Left ventricle myocardium inferior (tissue), 1 donor: ENCODE measurements around the gene RANGAP1. TPM values are rescaled to one million over a fixed set of nuclear protein-coding genes. Genes with fewer than 3 reads are reported as not detected.
A peak's percentile ranks its signal among the peaks of the same experiment; 100 is the strongest.

Experiments used
- DNase-seq: peaks from one replicate; pipeline ENCODE4 v3.0.0-alpha.2; 2020
- H3K27ac ChIP-seq: fragments of 200-600 bp; replicated peaks from 2 replicates; pipeline ENCODE4 v1.8.0; 2021
- H3K27me3 ChIP-seq: fragments of 200-600 bp; 2 replicates; pipeline ENCODE4 v1.8.0; 2021; ENCODE audit warnings: low read depth
- H3K36me3 ChIP-seq: fragments of 200-600 bp; 2 replicates; pipeline ENCODE4 v1.8.0; 2021
- H3K4me1 ChIP-seq: fragments of 200-600 bp; 2 replicates; pipeline ENCODE4 v1.8.0; 2021
- H3K4me3 ChIP-seq: fragments of 200-600 bp; 2 replicates; pipeline ENCODE4 v1.8.0; 2021; ENCODE audit warnings: mild to moderate bottlenecking, moderate library complexity
- H3K9me3 ChIP-seq: fragments of 200-600 bp; replicated peaks from 2 replicates; pipeline ENCODE4 v1.8.0; 2021
- intact Hi-C: fragments of 100-400 bp; cut with micrococcal nuclease; formaldehyde crosslinking; loops from one replicate; pipeline ENCODE4 v1.11.0; 2022
- total RNA-seq: library from RNA; stranded (reverse); fragmentation: NEBNext Ultra II Directional; extraction: Animal tissue kit (Norgen Biotek cat#: 25700); gene quantifications from one replicate; pipeline ENCODE4 v1.2.1, GENCODE V29; 2021
- TF ChIP-seq, protein P1 (sequence below): fragments of 200-600 bp; IDR thresholded peaks from 2 replicates; pipeline ENCODE4 v1.8.0; 2021; ENCODE audit warnings: antibody characterized with exemption, mild to moderate bottlenecking, borderline replicate concordance
- donor health status: DM: no; HTN: yes; CAD: no; lungs with severe emphysema.

Gene RANGAP1
- total RNA-seq, 1 donor from 2014 or later, result 36.4 TPM

DNA sequence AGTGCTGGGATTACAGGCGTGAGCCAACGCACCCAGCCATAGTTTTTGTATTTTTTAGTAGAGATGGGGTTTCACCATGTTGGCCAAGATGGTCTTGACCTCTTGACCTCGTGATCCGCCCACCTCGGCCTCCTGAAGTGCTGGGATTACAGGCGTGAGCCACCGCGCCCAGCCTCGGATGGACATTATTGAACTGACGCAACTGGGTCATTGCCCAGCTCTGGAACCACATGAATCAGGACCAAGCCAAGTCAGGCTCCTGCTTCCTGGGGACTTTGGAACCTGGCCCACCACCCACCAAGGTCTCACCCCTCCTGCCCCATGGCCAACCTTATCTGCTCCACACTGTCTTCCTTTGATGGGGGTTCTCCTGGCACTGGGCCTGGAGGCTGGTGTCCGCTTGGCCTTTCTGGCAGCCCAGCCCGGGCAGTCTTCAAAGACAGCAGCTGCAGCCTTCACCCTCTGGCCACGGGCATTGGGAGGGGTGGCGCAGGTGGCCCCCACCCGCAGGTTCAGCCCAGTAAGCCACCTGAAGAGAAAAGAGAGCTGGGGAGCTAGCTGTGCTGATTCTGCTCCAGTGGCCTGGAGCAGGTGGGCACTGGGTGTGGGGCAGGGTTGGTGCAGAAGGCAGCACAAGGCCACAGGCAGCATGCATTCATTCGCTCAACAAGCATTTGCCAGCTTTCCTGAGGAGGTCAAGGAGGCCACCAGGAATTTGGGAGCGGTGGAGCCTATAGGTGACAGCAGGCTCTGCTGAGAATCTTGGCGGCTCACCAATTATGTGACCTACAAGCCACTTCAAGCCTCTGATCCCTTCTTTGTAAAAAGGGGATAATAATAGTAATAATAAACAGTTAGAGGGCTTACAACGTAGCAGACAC lies 50.9 kb downstream of the RANGAP1 start:
- Histone ChIP-seq H3K27ac (peak overlapping the region; percentile 88), H3K4me3 (peak overlapping the region; percentile 6), H3K36me3 (no peaks in the 10 kb centered on the region), H3K9me3 (no peaks in the 10 kb centered on the region), H3K27me3 (no peaks in the 10 kb centered on the region), H3K4me1 (peaks cover 76% of the 10 kb centered on the region)
- TF ChIP-seq, protein P1, sequence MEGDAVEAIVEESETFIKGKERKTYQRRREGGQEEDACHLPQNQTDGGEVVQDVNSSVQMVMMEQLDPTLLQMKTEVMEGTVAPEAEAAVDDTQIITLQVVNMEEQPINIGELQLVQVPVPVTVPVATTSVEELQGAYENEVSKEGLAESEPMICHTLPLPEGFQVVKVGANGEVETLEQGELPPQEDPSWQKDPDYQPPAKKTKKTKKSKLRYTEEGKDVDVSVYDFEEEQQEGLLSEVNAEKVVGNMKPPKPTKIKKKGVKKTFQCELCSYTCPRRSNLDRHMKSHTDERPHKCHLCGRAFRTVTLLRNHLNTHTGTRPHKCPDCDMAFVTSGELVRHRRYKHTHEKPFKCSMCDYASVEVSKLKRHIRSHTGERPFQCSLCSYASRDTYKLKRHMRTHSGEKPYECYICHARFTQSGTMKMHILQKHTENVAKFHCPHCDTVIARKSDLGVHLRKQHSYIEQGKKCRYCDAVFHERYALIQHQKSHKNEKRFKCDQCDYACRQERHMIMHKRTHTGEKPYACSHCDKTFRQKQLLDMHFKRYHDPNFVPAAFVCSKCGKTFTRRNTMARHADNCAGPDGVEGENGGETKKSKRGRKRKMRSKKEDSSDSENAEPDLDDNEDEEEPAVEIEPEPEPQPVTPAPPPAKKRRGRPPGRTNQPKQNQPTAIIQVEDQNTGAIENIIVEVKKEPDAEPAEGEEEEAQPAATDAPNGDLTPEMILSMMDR, result no peak
- intact Hi-C loops, result no loop called here
- DNase-seq, result no peak

DNA sequence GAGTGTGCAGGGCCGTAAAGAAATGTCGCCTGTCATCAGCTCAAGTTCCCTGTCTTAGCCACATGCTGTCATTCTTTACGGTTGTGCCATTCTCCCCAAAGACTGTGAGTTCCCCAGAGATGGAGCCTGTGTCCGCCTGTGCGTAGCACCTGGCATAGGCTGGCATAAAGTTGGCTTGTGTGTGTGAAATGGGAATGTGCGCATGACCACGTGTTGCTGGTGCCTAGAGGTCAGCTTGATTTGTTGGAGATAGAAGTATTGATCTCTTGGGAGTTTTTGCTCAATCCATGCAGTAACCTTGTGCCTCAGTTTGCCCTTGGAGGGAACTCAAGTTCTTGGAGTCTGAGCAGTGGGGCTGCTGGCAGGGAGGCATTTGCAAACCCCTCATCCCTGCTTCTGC lies 54.6 kb downstream of the RANGAP1 start:
- intact Hi-C loops, result no loop called here
- Histone ChIP-seq H3K9me3 (no peaks in the 10 kb centered on the region), H3K27me3 (no peaks in the 10 kb centered on the region), H3K36me3 (peaks cover 22% of the 10 kb centered on the region), H3K4me3 (no peak overlapping the region), H3K4me1 (peaks cover 64% of the 10 kb centered on the region), H3K27ac (peak overlapping the region; percentile 71)
- DNase-seq, result no peak
- TF ChIP-seq, protein P1, result no peak

DNA sequence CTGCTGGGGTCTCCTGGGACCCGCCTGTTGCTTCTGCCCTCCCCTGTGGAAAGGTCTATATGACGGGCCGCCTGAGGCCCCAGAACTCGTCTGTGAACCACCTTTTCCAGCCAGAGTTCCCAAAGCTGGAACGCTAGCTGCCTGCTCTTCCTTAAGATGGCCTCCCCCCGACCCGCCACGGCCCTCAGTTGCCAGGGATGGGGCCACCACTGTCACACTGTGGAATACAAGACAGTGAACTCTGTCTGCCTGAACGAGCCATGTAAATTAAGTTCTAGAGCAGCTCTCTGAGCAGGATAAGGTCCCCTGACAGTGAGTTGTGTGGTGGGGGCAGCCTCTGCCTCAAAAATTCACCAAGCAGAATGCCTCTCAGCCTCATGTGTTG lies 55.6 kb downstream of the RANGAP1 start:
- TF ChIP-seq, protein P1, result no peak
- DNase-seq, result no peak
- no peak overlapping the region for H3K4me3 ChIP-seq
- intact Hi-C loops, result no loop called here
- H3K27ac ChIP-seq, result peak overlapping the region; percentile 71
- H3K4me1 ChIP-seq, result peaks cover 55% of the 10 kb centered on the region
- H3K36me3 ChIP-seq, result peaks cover 31% of the 10 kb centered on the region
- H3K9me3 ChIP-seq, result no peaks in the 10 kb centered on the region
- no peaks in the 10 kb centered on the region for H3K27me3 ChIP-seq

DNA sequence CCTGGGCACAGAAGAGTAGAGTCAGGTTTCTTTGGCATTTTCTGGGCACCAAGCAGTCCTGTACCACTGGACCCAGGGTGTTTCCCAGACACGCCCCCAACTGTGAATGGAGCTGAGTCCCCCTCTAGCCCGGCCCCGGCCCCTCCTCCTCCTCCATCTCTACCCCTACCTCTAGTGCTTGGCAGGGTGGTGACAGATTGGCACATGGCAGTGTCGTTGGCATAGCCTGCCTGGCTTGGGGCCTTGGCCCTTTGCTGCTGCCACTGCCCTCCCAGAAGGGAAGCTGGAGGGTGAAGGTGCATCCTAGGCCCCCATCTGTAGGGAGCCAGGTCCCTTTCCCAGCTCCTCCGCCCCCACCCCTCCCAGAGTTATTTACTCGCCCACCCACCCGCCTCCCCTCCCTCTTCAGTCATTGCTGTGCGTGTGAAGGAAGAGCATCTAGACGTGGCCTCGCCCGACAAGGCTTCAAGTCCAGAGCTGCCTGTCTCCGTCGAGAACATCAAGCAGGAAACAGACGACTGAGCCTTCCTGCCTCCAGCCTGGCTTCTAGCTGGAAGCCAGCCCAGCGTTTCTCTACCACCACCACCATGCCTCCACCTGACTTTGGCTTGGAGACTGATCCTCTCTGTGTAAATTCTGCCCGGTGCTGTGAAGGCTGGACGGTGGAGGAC lies 56.1 kb downstream of the RANGAP1 start:
- Histone ChIP-seq H3K4me3 (no peak overlapping the region), H3K27me3 (no peaks in the 10 kb centered on the region), H3K36me3 (peaks cover 37% of the 10 kb centered on the region), H3K27ac (peak overlapping the region; percentile 71), H3K9me3 (no peaks in the 10 kb centered on the region), H3K4me1 (peaks cover 49% of the 10 kb centered on the region)
- intact Hi-C loops, result no loop called here
- TF ChIP-seq, protein P1, result no peak
- peak; percentile 58 for DNase-seq

DNA sequence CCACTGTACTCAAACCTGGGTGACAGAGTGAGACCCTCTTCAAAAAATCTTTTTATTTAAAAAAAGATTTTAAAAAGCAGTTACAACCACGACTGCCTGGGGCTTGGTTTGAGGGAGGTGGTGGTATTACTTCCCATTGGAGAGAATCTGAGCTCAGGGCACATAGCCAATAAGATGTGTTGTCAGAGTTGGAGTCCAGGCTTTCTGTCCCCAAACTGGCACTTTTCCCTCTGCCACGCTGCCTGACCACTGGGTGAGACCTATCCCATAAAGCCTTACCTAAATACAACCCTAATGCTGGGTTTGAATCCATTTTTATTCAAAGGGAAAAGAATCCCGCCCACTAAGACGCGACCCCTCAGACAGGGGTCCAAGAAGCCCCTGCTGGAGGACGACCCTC lies 56.8 kb downstream of the RANGAP1 start:
- H3K36me3 ChIP-seq, result peaks cover 43% of the 10 kb centered on the region
- no peak for DNase-seq
- TF ChIP-seq, protein P1, result no peak

More for the DNA sequence above, 56.8 kb downstream of the RANGAP1 start:
- intact Hi-C loops, result no loop called here
- Histone ChIP-seq H3K9me3 (no peaks in the 10 kb centered on the region), H3K27me3 (no peaks in the 10 kb centered on the region), H3K27ac (peak overlapping the region; percentile 71), H3K4me1 (peaks cover 44% of the 10 kb centered on the region), H3K4me3 (no peak overlapping the region)
